Mucosa of gallbladder (tissue), 1 donor: ENCODE data around the gene PABPC1L. TPM values are rescaled to one million over a fixed set of nuclear protein-coding genes. Genes with fewer than 3 reads are reported as not detected.
A peak's percentile ranks its signal among the peaks of the same experiment; 100 is the strongest.

Experiments used
- DNase-seq: peaks from one replicate; pipeline ENCODE4 v3.0.0-alpha.2; 2020; ENCODE audit warnings: low spot score
- total RNA-seq: library from RNA; stranded (reverse); gene quantifications from one replicate; pipeline ENCODE4 v1.2.1, GENCODE V29; 2021
- donor health status: DM: no; HTN: no; CAD: no.

The PABPC1L gene
- total RNA-seq, 1 donor from 2014 or later, result 64.4 TPM

GRCh38 chr20:44966030-44966961 lies 56.4 kb downstream of the PABPC1L start, which contains the start of gene STK4:
Gene STK4, plus strand, starts transcription at chr20:44966512. Its CDS starts 57 bp downstream, at chr20:44966569.
- peak; percentile 95 for DNase-seq

DNA sequence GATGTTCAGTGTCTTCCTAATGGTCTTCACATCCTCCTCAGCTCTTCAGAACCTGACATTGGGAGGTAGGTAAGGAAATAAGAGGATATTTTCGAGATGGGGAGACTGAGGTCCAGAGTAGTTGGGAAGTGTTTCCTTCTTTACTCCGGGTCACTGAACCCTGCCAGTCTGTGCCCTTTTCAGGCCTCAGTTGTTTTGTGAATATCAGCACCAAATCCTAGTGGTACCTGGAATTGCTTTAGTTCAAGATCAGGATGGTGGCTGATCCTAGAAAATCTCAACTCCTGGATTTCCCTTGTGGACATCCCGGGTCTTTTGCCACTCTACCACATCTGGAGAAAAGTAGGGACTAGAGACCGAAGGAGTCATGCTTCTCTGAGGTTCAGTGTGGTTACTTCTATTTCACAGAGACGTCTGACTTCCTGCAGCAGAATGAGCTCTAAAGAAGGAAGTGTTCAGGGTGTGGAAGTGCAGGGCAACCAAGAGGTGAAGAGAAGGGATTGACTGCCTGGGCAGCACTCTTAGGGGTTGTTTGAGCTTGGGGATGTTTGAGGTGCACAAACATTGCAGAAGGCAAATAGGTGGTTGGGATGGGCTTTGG lies 57.4 kb downstream of the PABPC1L start:
- peak; percentile 28 for DNase-seq

GRCh38 chr20:44969300-44969894 lies 59.5 kb downstream of the PABPC1L start:
- DNase-seq, result no peak

DNA sequence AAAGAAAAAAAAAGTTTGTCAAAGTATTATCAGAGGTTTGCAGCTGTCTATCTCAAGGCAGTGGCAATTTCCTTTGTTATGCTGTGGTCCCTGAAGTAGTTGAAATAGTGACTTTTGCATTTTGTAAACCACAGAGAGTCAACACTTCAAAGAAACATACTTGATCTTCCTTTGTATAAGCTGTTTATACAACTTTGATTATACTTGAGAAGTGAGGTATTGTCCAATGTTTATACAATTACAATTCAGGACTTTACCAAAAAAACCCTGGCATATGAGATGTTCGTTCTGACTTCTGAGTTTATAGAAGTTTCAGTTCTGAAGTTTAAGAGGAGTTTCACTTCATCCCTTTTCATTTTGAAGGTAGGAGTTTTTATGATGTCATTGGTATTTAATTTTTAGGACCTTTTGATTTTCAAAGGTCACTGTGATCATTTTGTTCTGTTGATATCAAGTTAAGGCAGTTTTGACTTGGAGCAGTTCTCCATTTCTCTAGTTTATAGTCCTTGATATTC lies 60.4 kb downstream of the PABPC1L start:
- DNase-seq, result no peak

GRCh38 chr20:44973053-44973452 lies 63.2 kb downstream of the PABPC1L start:
- no peak for DNase-seq

GRCh38 chr20:44976698-44977097 lies 66.8 kb downstream of the PABPC1L start:
- no peak for DNase-seq

DNA sequence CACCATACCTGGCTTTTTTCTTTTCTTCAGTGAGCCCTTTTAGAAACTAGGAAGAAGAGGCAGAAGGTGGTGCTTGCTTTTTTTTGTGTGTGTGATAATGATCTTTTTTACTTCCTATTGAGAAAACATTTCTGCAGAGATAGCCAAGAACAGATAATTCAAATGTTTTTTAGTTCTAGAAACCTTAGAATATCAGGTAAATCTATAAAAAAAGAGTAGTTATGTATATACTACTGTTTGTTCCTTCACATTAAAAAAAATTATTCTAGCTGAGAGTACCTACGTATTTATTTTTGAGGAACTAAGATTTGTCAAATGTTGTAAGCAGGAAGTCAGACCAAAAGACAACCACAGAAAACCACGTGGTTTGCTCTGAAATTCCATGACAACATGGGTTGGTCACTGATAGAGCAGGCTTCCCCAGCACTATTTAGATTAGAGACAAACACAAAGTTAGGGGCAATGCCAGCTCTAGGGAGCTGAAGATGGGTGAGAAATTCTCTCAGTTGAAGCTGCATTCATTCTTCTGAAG lies 69.3 kb downstream of the PABPC1L start:
- DNase-seq, result peak; percentile 67

DNA sequence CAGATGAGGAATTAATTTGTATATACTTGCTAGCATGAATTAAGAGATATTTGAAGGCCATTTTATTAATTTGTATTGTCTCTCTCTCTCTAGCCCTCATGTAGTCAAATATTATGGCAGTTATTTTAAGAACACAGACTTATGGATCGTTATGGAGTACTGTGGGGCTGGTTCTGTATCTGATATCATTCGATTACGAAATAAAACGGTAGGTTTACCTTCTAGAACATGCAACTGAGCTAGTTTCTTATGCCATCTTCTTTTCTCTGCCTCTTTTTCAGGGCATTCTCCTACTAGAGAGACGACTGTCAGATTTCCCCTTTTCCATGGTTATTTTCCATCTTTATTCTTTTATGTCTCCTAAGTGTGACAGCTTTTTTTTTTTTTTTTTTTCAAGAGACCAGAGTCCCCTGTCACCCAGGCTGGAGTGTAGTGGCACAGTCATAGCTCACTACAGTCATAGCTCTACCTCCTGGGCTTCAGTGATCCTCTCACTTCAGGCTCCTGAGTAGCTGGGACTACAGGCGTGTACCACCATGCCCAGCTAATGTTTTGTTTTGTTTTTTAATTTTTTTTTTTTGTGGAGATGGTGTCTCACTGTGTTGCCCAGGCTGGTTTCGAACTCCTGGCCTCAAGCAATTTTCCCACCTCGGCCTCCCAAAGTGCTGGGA lies 72.0 kb downstream of the PABPC1L start:
- DNase-seq, result no peak

DNA sequence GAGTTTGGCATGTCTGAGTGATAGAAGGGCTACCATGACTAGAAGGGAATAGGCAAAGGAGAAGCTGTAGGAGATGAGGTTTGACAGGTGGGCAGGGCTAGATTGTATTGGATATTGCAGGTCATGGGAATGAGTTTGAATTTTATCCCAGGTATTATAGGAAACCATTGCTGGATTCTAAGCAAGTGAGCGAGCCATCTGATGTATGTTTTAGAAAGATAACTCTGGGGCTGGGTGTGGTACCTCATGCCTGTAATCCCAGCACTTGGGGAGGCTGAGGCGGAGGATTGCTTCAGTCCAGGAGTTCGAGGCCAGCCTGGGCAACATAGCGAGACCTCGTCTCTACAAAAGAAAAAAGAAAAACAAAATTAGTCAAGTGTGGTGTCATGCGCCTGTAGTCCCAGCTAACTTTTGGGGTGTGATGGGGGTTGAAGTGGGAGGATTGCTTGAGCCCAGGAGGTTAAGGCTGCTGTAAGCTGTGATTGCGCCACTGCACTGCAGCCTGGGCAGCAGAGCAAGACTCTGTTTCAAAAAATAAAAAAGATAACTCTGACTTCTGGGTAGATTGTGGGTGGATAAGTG lies 73.3 kb downstream of the PABPC1L start:
- DNase-seq, result no peak

GRCh38 chr20:44988631-44989171 lies 78.8 kb downstream of the PABPC1L start:
- DNase-seq, result no peak

Other genes with a start within 250 kb of the PABPC1L start
- gene CCN5, start 194.7 kb upstream of the PABPC1L start, total RNA-seq, result 1.6 TPM
- 14.2 TPM for gene KCNK15, start 164.2 kb upstream of the PABPC1L start, total RNA-seq
- 0.06 TPM for gene RIMS4, start 99.5 kb upstream of the PABPC1L start, total RNA-seq
- gene YWHAB, start 24.4 kb upstream of the PABPC1L start, total RNA-seq, result 178 TPM
- 21.4 TPM for gene TOMM34, start 50.3 kb downstream of the PABPC1L start, total RNA-seq
- gene STK4, start 56.5 kb downstream of the PABPC1L start, total RNA-seq, result 29.3 TPM
- gene KCNS1, start 191.1 kb downstream of the PABPC1L start, total RNA-seq, result 11.2 TPM
- gene WFDC5, start 205.1 kb downstream of the PABPC1L start, total RNA-seq, result not detected
- gene WFDC12, start 214.4 kb downstream of the PABPC1L start, total RNA-seq, result not detected